Right kidney (tissue), 1 donor: ENCODE results near the gene ZMAT3.

Source experiments
- DNase-seq: peaks from one replicate; pipeline ENCODE4 v3.0.0-alpha.2; 2016

The ZMAT3 gene

DNA sequence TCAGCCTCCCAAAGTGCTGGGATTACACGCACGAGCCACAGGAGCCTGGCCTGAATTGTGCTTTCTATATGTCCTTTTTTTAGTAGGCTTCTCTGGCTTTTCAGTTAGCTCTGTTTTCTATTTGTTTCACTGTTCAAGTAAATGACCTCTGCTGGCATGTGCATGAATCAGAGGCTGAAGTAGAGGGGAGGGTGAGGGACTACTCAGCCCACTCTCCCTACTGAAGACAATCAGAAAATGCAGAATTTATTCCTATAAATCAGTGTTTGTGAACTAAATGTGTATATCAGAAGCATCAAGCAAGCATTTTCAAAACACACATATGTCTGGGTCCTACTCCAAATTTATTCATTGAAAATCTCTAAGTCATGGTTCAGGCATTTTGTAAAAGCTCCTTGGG lies 45.0 kb downstream of the ZMAT3 start:
- DNase-seq = no peak

DNA sequence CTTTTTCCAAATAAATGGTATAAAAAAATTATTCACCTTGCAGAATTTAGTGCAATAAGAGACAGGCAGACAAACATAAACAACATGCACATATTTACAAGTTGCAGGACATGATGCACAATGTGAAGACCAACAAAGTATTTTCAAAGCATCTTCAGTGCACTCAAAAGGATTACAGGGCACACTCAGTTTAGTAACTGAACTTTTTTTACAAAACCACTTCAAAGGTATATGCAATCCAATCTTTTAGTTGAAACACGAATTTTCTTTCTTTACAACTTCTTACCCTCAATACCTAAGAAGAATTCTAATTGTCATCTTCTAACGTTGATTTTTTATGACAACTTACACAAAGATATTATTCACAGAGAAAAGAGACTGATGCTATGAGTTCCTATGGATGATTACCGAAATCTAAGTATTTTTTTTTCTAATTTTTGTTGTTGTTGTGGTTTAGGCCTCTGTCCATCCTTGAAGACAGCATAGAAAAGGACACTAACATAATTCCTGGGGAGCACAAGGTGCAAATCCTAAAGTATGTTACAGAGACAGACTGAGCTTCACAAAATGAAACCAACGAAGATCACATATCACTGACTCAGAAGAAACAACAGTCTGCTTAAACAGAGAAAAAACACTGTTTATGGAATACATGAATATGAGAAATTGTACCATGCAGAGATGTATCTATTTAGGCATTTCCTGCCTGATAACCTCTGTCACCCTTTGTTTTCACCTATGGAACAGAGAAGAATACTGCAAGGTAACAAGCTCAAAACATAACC lies 50.3 kb downstream of the ZMAT3 start:
- no peak for DNase-seq

DNA sequence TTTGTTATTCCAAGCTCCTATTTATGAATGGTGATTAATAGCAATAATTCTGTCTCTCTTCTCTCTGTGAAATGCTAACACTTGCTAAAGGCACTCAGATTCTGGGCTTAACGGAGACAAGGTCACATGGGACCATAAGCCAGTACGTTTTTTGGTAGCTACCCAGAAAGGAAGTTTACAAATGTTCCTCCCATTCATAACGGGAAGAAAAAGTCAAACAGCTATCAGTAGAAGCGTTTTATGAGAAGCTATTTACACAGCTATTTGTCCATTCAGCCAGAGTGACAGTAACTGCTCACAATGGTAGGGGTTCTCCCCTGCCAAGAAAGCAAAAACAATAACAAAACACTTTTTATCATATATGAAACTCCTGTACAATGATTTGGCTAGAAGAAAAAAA lies 51.5 kb downstream of the ZMAT3 start:
- no peak for DNase-seq

DNA sequence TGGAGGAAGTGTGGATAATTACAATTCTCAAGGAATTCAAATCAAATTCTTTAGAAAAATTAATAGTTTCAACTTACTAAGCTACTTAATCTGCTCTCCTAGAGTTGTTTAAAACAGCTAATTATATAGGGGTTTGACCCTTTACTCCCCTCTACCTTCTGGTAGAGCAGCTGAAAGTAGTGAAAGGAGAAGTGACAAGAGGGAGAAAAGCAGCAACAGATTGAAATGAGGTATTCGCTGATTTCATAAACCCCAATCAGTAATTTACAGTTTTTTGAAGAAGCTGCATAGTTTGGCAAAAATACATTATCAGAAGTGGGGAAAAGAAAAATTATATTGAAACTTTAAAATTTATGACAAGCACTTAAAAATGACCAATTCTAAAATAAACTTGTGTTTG lies 52.8 kb downstream of the ZMAT3 start:
- no peak for DNase-seq

DNA sequence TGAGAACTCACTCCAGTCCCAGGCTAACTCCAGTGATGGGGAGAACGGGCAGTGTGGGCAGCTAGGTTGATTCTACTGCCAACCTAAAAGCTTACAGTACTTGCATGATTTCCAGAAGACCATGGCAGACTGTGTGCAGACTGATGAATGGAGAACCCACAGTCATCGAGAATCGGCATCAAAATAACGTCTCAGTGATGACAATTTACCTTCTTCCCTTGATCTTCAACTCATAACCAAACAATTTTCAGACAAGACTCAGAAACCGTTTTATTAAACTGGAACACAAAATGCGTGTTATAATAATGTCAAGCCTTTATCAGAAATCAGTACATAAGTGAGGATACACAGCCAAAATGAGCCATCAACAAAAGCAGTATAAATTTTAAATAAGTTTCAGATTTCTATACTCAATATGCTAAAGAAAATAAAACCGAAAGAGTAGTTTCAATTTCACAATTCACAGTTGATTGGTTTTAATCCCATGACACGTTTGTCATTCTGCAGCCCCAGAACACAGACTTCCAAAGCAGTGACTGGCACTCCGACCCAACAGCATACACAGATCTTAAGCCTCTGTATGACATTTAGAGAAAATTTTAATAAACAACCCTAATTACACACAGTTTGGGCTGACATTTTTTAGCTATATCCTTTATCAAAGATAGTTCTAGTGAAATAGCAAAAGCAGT lies 54.5 kb downstream of the ZMAT3 start:
- no peak for DNase-seq

DNA sequence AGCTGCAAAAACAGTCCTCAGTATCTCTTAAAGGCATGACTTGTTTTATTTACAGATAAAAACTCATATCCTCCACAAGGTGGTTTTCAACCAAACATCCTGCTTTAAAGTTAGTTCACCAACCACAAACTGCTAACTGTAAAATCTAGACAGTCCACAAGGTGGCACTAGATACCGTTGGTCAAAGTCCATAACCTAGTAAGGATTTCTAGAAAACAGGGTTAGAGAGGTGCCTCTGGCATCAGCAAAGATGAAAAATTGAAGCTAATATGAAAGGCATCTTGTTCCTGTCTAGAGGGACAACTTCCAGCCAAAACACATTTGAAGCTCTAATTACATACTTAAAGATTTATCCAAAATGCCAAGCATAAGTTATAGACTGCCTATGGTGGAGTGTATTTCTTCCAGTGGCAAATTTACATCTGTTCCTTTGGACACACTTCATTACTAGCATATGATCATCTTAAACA lies 56.0 kb downstream of the ZMAT3 start:
- DNase-seq = peak; percentile 31

DNA sequence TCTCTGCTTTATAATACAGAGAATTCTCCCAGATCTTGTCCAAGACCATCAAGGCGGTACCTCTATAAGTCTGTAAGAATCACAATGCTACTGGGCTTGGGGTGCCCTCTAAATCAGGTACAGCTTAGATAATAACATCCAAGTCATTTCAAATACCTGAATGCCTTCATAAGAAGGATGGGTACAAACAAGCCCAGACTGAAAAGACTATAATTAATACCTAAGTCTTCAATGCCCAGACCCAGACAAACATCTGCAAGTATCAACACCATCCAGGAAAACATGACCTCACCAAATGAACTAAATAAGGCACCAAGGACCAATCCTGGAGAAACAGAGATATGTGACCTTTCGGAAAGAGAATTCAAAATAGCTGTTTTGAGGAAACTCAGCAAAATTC lies 65.9 kb downstream of the ZMAT3 start:
- no peak for DNase-seq

DNA sequence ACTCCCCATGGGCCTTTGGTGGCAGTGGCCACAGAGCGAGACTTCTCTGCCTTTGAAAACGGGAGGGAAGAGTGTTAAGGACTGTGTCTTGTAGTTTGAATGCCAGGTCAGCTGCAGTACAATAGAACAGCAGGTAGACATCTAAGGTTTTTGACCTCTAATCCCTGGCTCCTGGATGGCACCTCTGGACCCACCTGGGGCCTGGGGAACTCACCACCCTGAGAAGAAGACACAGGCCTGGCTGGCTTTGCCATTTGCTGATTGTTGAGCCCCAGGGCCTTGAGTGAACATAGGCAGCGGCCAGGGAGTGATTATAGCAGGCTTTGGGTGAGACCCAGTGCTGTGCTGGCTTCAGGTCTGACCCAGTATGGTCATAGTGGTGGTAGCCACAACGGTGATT lies 66.4 kb downstream of the ZMAT3 start:
- no peak for DNase-seq

DNA sequence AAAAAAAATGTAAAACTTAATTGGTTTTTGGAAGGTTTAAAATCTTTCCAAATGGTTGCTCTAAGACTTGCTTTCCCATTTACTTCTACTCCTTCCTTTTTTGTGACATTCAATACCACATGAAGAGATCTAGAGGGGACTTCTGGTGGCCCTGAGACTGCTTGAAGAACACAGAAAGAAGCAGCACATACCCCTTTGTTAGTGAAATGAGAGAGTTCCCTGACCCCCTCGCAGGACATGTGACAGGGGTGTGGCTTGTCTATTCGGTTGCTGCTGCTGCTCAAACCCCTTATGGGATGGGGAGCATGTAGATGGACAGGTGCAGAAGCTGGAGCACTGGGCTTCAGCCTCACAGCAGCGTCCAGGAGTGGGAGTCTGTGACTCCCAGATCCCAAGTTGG lies 71.0 kb downstream of the ZMAT3 start:
- DNase-seq = no peak

DNA sequence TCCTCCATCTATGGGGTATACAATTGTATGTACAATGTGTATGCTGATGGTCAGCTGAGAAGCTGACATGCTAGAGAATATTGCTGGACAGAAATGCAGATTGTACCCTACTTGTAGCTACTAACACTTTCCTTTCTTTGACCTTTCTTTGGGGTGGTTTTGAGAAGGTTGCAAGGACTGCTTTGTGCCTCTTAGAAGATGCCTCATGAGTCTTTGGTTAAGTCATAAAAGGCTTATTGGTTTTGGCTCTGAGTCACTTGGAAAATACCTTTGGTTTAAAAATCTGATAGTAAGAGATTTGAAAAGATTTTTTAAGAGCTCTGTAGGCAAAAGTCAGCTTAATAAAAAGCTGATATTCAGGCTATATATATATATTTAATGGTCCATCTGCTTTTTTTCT lies 71.5 kb downstream of the ZMAT3 start:
- no peak for DNase-seq

DNA sequence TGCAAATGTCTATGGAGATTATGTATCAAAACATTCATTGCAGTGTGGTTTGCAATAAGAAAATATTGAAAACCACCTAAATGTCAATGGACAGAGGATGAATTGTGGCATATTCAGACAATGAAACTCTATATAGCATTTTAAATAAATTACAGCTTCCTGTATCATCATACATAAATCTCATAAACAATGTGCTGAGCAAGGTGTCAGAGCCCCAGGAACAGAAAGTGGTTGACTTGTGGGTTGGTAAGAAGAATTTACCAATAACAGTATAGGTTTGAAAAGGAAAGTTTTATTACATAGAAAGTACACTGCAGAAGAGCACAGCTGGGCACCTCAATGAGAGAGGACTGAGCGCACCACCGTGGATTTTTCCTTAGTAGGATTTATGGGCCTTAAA lies 75.2 kb downstream of the ZMAT3 start:
- no peak for DNase-seq

DNA sequence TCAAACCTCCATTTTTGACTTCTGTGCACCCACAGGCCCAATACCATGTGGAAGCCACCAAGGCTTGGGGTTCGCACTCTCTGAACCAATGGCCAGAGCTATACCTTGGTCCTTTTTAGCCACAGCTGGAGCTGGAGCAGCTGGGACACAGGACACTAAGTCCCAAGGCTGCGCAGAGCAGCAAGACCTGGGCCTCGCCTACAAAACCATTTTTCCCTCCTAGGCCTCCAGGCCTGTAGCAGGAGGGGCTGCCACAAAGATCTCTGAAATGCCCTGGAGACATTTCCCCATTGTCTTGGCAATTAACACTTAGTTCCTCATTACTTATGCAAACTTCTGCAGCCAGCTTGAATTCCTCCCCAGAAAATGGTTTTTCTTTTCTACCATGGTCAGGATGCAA lies 81.3 kb downstream of the ZMAT3 start:
- no peak for DNase-seq

DNA sequence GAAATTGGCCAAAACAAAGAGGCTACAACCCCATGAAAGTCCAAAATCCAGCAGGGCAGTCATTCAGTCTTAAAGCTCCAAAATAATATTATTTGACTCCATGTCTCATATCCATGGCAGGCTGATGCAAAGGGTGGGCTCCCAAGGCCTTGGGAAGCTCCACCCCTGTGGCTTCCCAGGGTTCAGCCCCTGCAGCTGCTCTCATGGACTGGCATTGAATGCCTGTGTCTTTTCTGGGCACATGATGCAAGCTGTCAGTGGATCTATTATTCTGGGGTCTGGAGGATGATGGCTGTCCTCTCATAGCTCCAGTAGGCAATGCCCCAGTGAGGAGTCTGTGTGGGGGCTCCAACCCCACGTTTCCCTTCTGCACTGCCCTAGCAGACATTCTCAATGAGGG lies 81.8 kb downstream of the ZMAT3 start:
- no peak for DNase-seq

DNA sequence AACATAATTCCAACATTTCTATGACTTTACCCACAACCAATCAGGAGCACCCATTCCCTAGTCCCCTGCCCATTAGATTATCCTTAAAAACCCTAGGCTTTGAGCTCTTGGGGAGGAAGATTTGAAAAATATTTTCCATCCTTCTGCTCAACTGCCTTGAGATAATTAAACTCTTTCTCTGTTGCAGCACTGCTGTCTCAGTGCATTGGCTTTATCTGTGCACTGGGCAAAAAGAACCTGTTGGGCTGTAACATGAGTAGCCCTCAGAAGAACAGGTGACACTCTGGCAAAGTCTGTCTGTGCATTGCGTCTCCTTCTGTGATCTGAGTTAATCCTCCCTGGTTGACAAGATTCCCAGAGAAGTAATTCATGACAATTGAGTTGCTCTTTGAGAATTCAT lies 83.9 kb downstream of the ZMAT3 start:
- DNase-seq = no peak

DNA sequence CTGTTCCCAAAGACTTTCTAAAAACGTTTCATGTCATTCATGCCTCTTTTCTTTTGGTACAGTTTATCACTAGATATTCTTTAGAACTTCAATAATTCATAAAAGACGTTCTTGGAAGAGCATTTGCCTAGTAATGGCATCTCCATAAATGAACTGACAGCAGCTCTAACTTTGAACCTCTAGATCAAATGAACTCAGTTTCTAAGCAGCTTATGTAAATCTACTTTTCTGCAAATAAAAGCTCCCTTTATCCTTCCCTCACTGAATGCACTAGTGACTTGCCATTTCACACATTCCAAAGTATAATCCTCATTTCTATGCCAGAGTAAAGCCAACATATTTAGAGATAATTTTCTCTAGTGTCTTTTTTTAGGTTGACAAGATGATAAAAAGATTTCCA lies 85.2 kb downstream of the ZMAT3 start:
- no peak for DNase-seq

DNA sequence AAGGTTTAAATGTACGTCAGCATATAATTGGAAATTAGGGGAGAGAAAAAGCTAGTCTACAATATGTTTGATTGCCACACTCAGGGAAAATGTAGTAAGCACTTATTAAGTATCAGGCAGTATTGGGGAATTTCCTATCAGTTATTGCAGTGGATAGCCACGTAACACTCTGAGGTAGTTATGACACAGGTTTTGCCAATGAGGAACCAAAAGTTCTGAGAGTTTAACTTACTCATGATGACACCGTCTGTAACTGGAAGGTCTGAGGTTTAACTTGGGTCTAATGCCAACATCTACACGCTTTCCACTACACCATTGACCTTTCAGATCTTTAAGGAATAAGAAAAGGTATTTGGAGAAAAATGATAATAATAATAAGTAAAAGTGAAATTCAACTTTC lies 89.5 kb downstream of the ZMAT3 start:
- no peak for DNase-seq

DNA sequence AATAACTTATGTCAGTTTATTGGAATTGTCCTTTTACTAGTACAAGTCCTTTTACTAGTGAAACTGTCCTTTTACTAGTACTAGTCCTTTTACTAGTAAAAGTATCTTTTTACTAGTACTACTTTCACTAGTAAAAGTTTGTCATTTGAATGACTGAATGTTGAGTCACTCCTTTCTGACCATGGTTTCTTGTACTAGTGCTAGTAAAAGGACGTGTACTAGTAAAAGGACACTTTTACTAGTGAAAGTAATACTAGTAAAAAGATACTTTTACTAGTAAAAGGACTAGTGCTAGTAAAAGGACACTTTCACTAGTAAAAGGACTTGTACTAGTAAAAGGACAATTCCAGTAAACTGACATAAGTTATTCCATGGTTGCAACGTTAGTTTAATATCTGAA lies 96.3 kb downstream of the ZMAT3 start:
- no peak for DNase-seq

DNA sequence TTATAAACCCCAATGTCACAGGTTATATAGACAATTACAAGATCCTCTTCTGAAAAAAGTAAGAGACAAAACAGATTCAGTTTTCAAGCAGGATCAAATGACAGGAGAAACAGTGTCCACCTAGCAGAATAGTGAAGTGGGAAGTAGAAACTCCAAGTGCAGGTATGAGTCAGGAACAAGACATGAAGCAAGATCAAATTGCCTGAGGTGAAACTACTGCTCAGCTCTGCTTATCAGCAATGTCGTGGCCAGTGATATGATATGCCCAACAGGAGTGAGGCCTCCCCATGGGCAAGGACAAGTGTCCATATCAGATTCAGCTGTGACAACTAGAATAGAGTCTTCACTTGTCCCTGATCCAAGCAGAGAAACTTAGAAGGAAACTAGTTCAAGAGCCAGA lies 100.0 kb downstream of the ZMAT3 start:
- DNase-seq = no peak

DNA sequence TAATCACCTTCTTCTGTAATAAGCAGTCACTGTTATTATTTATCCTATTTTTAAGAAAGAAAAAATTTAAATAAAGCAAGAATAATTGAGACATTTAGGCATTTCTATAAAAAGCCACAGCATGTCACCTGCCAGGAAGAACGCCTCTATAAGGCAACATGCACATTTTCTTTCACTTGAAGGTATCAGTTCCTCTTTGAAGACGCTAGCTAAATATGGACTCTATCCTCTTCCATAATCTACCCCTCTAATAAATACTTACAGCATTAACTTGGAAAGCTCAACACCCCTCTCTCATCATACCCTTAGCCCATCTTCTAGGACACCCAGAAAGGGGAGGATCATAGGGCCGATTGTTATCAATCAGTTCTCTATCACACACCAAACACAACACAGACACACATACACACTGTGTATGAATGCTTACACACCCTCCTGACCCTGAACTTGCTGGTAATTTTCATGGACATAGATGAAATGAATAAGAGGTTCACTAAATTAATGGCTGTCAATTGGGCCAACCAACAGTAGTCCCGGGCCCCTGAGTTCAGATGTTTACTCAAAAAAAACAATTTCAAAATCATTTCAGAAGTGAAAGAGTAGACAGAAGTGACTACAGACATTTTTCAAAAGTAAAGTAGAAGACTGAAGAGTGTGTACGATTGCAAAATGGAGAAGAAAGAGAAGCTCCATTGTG lies 102.5 kb downstream of the ZMAT3 start:
- no peak for DNase-seq
